H1 (cell line): ENCODE data around the gene RAB44. TPM values are rescaled to one million over a fixed set of nuclear protein-coding genes. Genes with fewer than 3 reads are reported as not detected.

Experiments used
- ATF2 ChIP-seq: IDR thresholded peaks from 2 replicates; pipeline ENCODE4 v1.6.1; 2012; ENCODE audit warnings: low read length, inconsistent platforms
- CHD1 ChIP-seq: IDR thresholded peaks from 2 replicates; pipeline ENCODE4 v1.6.1; 2012; ENCODE audit warnings: low read depth, low read length, improper control_type of control experiment
- CHD7 ChIP-seq: fragments of 300-600 bp; sonication (generic); IDR thresholded peaks from 2 replicates; pipeline ENCODE4 v1.7.1; 2012; ENCODE audit warnings: low read length, moderate library complexity, mild to moderate bottlenecking, inconsistent platforms; ENCODE audit not compliant: insufficient replicate concordance
- EZH2 ChIP-seq: fragments of 200-600 bp; sonication (generic); IDR thresholded peaks from 2 replicates; pipeline ENCODE4 v1.7.1; 2012; ENCODE audit warnings: low read depth, mild to moderate bottlenecking, moderate library complexity, low read length, inconsistent platforms; ENCODE audit not compliant: severe bottlenecking
- FOSL1 ChIP-seq: IDR thresholded peaks from 2 replicates; pipeline ENCODE4 v1.6.1; 2011; ENCODE audit warnings: mild to moderate bottlenecking, low read depth, low read length, moderate library complexity; ENCODE audit not compliant: insufficient read depth
- POLR2AphosphoS5 ChIP-seq: IDR thresholded peaks from 2 replicates; pipeline ENCODE4 v1.6.1; 2011; ENCODE audit warnings: low read depth, low read length
- polyA plus RNA-seq, 7 experiments: library from polyadenylated mRNA; depleted of rRNA in 3 of 7; stranded (reverse) in 5 of 7; unstranded in 2 of 7; fragments of >200 nt in 5 of 7; fragments of 200-250 nt in 2 of 7; gene quantifications; 1 replicate in 5 of 7; 2 replicates in 1 of 7; 4 replicates in 1 of 7; pipeline versions ENCODE4 v1.2.1 to v1.2.3, GENCODE V29; 2011 to 2013; ENCODE audit warnings: missing spikeins in 2 of 7, mixed read lengths in 2 of 7
- total RNA-seq: library from RNA; stranded (reverse); fragmentation: NEBNext Ultra II Directional; extraction: Animal tissue kit (Norgen Biotek cat#: 25700); gene quantifications from 2 replicates; pipeline ENCODE4 v1.2.1, GENCODE V29; 2021

RAB44 gene
- total and polyA plus RNA-seq, 2 of the 8 experiments (the other 6 are each of a cell fraction or from before 2014, with no cell fraction given): 0.02 TPM; not detected in 1

- TF ChIP-seq CHD7: no peak
- no peak for TF ChIP-seq FOSL1
- TF ChIP-seq ATF2: no peak
- TF ChIP-seq CHD1: no peak
- TF ChIP-seq POLR2AphosphoS5: no peak
- TF ChIP-seq EZH2: no peak
These were observed 5.0 kb downstream of the RAB44 start (continued) for GRCh38 chr6:36702656-36703055.
